Vagina (tissue), 2 donors: ENCODE data around the gene NLGN1. TPM values are rescaled to one million over a fixed set of nuclear protein-coding genes. Genes with fewer than 3 reads are reported as not detected.
"Not testable (repeated sequence)": the region's sequence is repeated elsewhere in the genome, so short reads cannot be mapped to it uniquely, and the experiment has no call there.

Experiments used
- DNase-seq, 2 donors: peaks; one replicate each; pipeline ENCODE4 v3.0.0-alpha.2; 2017; ENCODE audit errors: extremely low spot score in 2 of 2
- H3K27ac ChIP-seq: fragments of 200-600 bp; sonication (generic); one replicate; pipeline ENCODE4 v1.5.1; 2019
- H3K27me3 ChIP-seq: fragments of 200-600 bp; sonication (generic); one replicate; pipeline ENCODE4 v1.5.1; 2019
- H3K36me3 ChIP-seq, 2 donors: fragments of 200-600 bp; sonication (generic); one replicate each; pipeline ENCODE4 v1.5.1; 2017 to 2019
- H3K4me1 ChIP-seq: fragments of 200-600 bp; sonication (generic); one replicate; pipeline ENCODE4 v1.5.1; 2019
- H3K4me3 ChIP-seq, 2 donors: fragments of 200-600 bp; sonication (generic); 1 replicate in 1 of 2; 2 replicates in 1 of 2; pipeline ENCODE4 v1.5.1; 2016 to 2019
- H3K9me3 ChIP-seq: fragments of 200-600 bp; sonication (generic); one replicate; pipeline ENCODE4 v1.5.1; 2019
- CTCF ChIP-seq, 3 experiments: fragments of 450-650 bp in 2 of 3; fragments of 200-600 bp in 1 of 3; sonication (generic) in 1 of 3; IDR thresholded peaks; one replicate each; pipeline ENCODE4 v1.5.1; 2017 to 2019; ENCODE audit warnings: antibody characterized with exemption in 3 of 3, mild to moderate bottlenecking in 2 of 3, moderate library complexity in 2 of 3
- POLR2A ChIP-seq, 2 donors: fragments of 450-650 bp; IDR thresholded peaks; one replicate each; pipeline ENCODE4 v1.6.1; 2017; ENCODE audit warnings: antibody characterized with exemption in 2 of 2, mild to moderate bottlenecking in 2 of 2, moderate library complexity in 2 of 2
- POLR2AphosphoS5 ChIP-seq, 2 donors: sonication (generic); formaldehyde crosslinking; IDR thresholded peaks; one replicate each; pipeline ENCODE4 v1.9.0; 2017; ENCODE audit warnings: antibody characterized with exemption in 2 of 2, mild to moderate bottlenecking in 2 of 2, low read depth in 1 of 2; ENCODE audit not compliant: insufficient read depth in 1 of 2
- intact Hi-C: fragments of 100-400 bp; cut with DNase I; formaldehyde crosslinking; loops from one replicate; pipeline ENCODE4 v1.15.1; 2023
- total RNA-seq: library from RNA; depleted of rRNA; stranded (reverse); fragments of >200 nt; gene quantifications from one replicate; pipeline ENCODE4 v1.2.3, GENCODE V29; 2016

Gene NLGN1
- total RNA-seq, 1 donor from 2014 or later = 4.7 TPM

- TF ChIP-seq CTCF (IDR thresholded peaks at IDR 0.05) (no peak), POLR2A (IDR thresholded peaks at IDR 0.05) (no peak), POLR2AphosphoS5 (IDR thresholded peaks at IDR 0.05; ENCODE audit: insufficient read depth in 1 of 2, low read depth in 1 of 2) (no peak)
- Histone ChIP-seq H3K4me1 (no peaks in the 10 kb centered on the region), H3K9me3 (no peaks in the 10 kb centered on the region), H3K27ac (no peak overlapping the region), H3K4me3 (no peak overlapping the region), H3K36me3 (no peaks in the 10 kb centered on the region), H3K27me3 (no peaks in the 10 kb centered on the region)
- DNase-seq = no peak
- intact Hi-C loops = no loop called here
Observed at GRCh38 chr3:173531602-173532001, 134.1 kb downstream of the NLGN1 start.

GRCh38 chr3:173538410-173538809 is 140.9 kb downstream of the NLGN1 start:
- Histone ChIP-seq H3K27ac (no peak overlapping the region), H3K4me3 (no peak overlapping the region), H3K27me3 (no peaks in the 10 kb centered on the region), H3K36me3 (no peaks in the 10 kb centered on the region), H3K9me3 (no peaks in the 10 kb centered on the region), H3K4me1 (no peaks in the 10 kb centered on the region)
- TF ChIP-seq POLR2AphosphoS5 (IDR thresholded peaks at IDR 0.05; ENCODE audit: insufficient read depth in 1 of 2, low read depth in 1 of 2) (no peak), POLR2A (IDR thresholded peaks at IDR 0.05) (no peak), CTCF (IDR thresholded peaks at IDR 0.05) (no peak)
- DNase-seq = no peak
- intact Hi-C loops = no loop called here

- H3K27ac ChIP-seq, H3K36me3 ChIP-seq, H3K4me3 ChIP-seq, DNase-seq, H3K4me1 ChIP-seq, H3K27me3 ChIP-seq, intact Hi-C loops, H3K9me3 ChIP-seq: not testable (repeated sequence)
Observed at GRCh38 chr3:173545590-173545989, 148.0 kb downstream of the NLGN1 start.

- H3K36me3 ChIP-seq = no peaks in the 10 kb centered on the region
- intact Hi-C loops = no loop called here
- H3K27ac ChIP-seq = no peak overlapping the region
- TF ChIP-seq POLR2AphosphoS5 (IDR thresholded peaks at IDR 0.05; ENCODE audit: insufficient read depth in 1 of 2, low read depth in 1 of 2) (no peak), CTCF (IDR thresholded peaks at IDR 0.05) (no peak), POLR2A (IDR thresholded peaks at IDR 0.05) (no peak)
- DNase-seq = no peak
- no peaks in the 10 kb centered on the region for H3K27me3 ChIP-seq
- H3K4me3 ChIP-seq = no peak overlapping the region
- H3K9me3 ChIP-seq = no peaks in the 10 kb centered on the region
- H3K4me1 ChIP-seq = no peaks in the 10 kb centered on the region
Observed at GRCh38 chr3:173547070-173547469, 149.5 kb downstream of the NLGN1 start.

GRCh38 chr3:173548261-173548660 is 150.7 kb downstream of the NLGN1 start:
- DNase-seq = no peak
- Histone ChIP-seq H3K27me3 (no peaks in the 10 kb centered on the region), H3K36me3 (no peaks in the 10 kb centered on the region), H3K4me3 (no peak overlapping the region), H3K27ac (no peak overlapping the region), H3K4me1 (no peaks in the 10 kb centered on the region), H3K9me3 (no peaks in the 10 kb centered on the region)
- TF ChIP-seq POLR2A (IDR thresholded peaks at IDR 0.05) = no peak
- TF ChIP-seq CTCF (IDR thresholded peaks at IDR 0.05) = no peak
- no peak for TF ChIP-seq POLR2AphosphoS5 (IDR thresholded peaks at IDR 0.05; ENCODE audit: insufficient read depth in 1 of 2, low read depth in 1 of 2)
- intact Hi-C loops = no loop called here

- no peak for TF ChIP-seq POLR2A (IDR thresholded peaks at IDR 0.05)
- TF ChIP-seq POLR2AphosphoS5 (IDR thresholded peaks at IDR 0.05; ENCODE audit: insufficient read depth in 1 of 2, low read depth in 1 of 2) = no peak
- no peak for TF ChIP-seq CTCF (IDR thresholded peaks at IDR 0.05)
- H3K27me3 ChIP-seq = no peaks in the 10 kb centered on the region
- no peak overlapping the region for H3K27ac ChIP-seq
- no peak overlapping the region for H3K4me3 ChIP-seq
- H3K4me1 ChIP-seq = no peaks in the 10 kb centered on the region
- no peaks in the 10 kb centered on the region for H3K9me3 ChIP-seq
- no peak for DNase-seq
- intact Hi-C loops = no loop called here
- H3K36me3 ChIP-seq = no peaks in the 10 kb centered on the region
Observed at GRCh38 chr3:173552526-173552925, 155.0 kb downstream of the NLGN1 start.
